GM13977 (cell line): Measurements from ENCODE around the gene DTNB.

Experiments used
- DNase-seq: peaks from one replicate; pipeline ENCODE4 v3.0.0; 2012; ENCODE audit warnings: low spot score
- CTCF ChIP-seq: IDR thresholded peaks from 2 replicates; pipeline ENCODE4 v1.5.1; 2012; ENCODE audit warnings: mild to moderate bottlenecking, control low read depth; ENCODE audit not compliant: insufficient read depth; ENCODE audit errors: extremely low read depth, missing control alignments
- in situ Hi-C: fragments of 300-500 bp; cut with MboI; formaldehyde crosslinking; loops from one replicate; pipeline ENCODE4 v1.12.0; 2022; ENCODE audit warnings: low sequenced_read_pairs, low pct_unique_long_range_greater_than_20kb, mixed read lengths, inconsistent platforms; ENCODE audit not compliant: unreplicated experiment

DTNB gene

GRCh38 chr2:25582077-25582830, 91.1 kb downstream of the DTNB start:
- in situ Hi-C loops: no loop called here
- DNase-seq: no peak
- TF ChIP-seq CTCF: no peak

GRCh38 chr2:25576596-25576995, 96.8 kb downstream of the DTNB start:
- no peak for DNase-seq

GRCh38 chr2:25572638-25573037, 100.7 kb downstream of the DTNB start:
- no peak for TF ChIP-seq CTCF
- in situ Hi-C loops: no loop called here
- DNase-seq: no peak

More at GRCh38 chr2:25576596-25576995, 96.8 kb downstream of the DTNB start:
- no peak for TF ChIP-seq CTCF
- in situ Hi-C loops: no loop called here

GRCh38 chr2:25570161-25570845, 103.1 kb downstream of the DTNB start:
- DNase-seq: no peak
- in situ Hi-C loops: no loop called here
- TF ChIP-seq CTCF: no peak

GRCh38 chr2:25567406-25567805, 106.0 kb downstream of the DTNB start:
- peak; percentile 61 for DNase-seq
- TF ChIP-seq CTCF: peak; percentile 47

GRCh38 chr2:25566694-25567093, 106.7 kb downstream of the DTNB start:
- peak; percentile 45 for DNase-seq
- no peak for TF ChIP-seq CTCF

More at GRCh38 chr2:25567406-25567805, 106.0 kb downstream of the DTNB start:
- in situ Hi-C loops: no loop called here

More at GRCh38 chr2:25566694-25567093, 106.7 kb downstream of the DTNB start:
- in situ Hi-C loops: no loop called here
